GM21381 (cell line): ENCODE data around the gene KLK14.

Source experiments
- ATAC-seq: cut with Tn5 transposase; IDR thresholded peaks from one replicate; pipeline ENCODE4 v1.9.1; 2021; ENCODE audit warnings: mild to moderate bottlenecking, moderate library complexity; ENCODE audit not compliant: unreplicated experiment

KLK14 gene

GRCh38 chr19:51108066-51108804 lies 25.5 kb upstream of the KLK14 start, which contains the start of gene CTU1:
TSS of gene CTU1 (minus strand) at chr19:51108409. CDS start at chr19:51104569, 3,840 bp downstream.
- ATAC-seq, result peak; percentile 95

GRCh38 chr19:51107406-51108065 lies 24.8 kb upstream of the KLK14 start:
- no peak for ATAC-seq

GRCh38 chr19:51103926-51104341 lies 21.2 kb upstream of the KLK14 start:
- no peak for ATAC-seq

GRCh38 chr19:51102991-51103390 lies 20.3 kb upstream of the KLK14 start:
- ATAC-seq, result no peak

GRCh38 chr19:51101171-51101865 lies 18.6 kb upstream of the KLK14 start:
- no peak for ATAC-seq

GRCh38 chr19:51100601-51101000 lies 17.9 kb upstream of the KLK14 start:
- no peak for ATAC-seq

GRCh38 chr19:51099047-51099382 lies 16.3 kb upstream of the KLK14 start:
- no peak for ATAC-seq

- no peak for ATAC-seq
These were observed 15.8 kb upstream of the KLK14 start for GRCh38 chr19:51098365-51099046.

GRCh38 chr19:51097796-51098195 lies 15.1 kb upstream of the KLK14 start:
- ATAC-seq, result no peak

GRCh38 chr19:51097166-51097738 lies 14.6 kb upstream of the KLK14 start:
- no peak for ATAC-seq

- ATAC-seq, result no peak
These were observed 13.9 kb upstream of the KLK14 start for GRCh38 chr19:51096473-51097165.

GRCh38 chr19:51094696-51095279 lies 12.1 kb upstream of the KLK14 start:
- no peak for ATAC-seq

GRCh38 chr19:51093510-51094345 lies 11.0 kb upstream of the KLK14 start:
- ATAC-seq, result no peak

- no peak for ATAC-seq
These were observed 10.4 kb upstream of the KLK14 start for GRCh38 chr19:51093101-51093500.

- ATAC-seq, result no peak
These were observed 9.5 kb upstream of the KLK14 start for GRCh38 chr19:51091895-51092873.

GRCh38 chr19:51091126-51091525 lies 8.4 kb upstream of the KLK14 start:
- no peak for ATAC-seq

- no peak for ATAC-seq
These were observed 7.8 kb upstream of the KLK14 start for GRCh38 chr19:51090471-51090870.

- ATAC-seq, result no peak
These were observed 7.1 kb upstream of the KLK14 start for GRCh38 chr19:51089786-51090185.
